ENCODE measurements around the gene CTNNBIP1.

DNA sequence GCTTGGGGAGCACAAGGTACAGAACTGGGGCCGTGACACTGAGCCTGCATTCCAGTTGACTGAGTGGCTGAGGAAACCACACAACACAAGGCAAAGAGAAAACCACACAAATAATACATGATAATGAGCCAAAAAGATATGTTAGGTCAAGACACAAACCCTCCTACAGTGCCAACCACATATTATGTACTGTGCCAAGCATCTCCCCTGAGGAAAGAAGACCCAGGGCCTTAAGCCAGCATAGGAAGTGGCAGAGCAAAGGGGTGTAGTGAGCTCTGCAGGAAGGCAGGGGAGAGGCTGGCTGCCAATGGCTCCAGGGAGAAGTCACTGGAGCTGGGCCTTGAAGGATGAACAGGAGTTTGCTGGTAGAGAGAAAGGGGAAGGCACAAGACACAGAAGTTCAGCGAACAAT is 28.2 kb downstream of the CTNNBIP1 start:
- TF ChIP-seq POLR2AphosphoS5 (IDR thresholded peaks at IDR 0.05; ENCODE audit: low read depth, low read length) (no peak), TAF1 (IDR thresholded peaks at IDR 0.05; ENCODE audit: borderline replicate concordance, insufficient read depth, low read length) (no peak)
- TF ChIP-seq, protein P1, sequence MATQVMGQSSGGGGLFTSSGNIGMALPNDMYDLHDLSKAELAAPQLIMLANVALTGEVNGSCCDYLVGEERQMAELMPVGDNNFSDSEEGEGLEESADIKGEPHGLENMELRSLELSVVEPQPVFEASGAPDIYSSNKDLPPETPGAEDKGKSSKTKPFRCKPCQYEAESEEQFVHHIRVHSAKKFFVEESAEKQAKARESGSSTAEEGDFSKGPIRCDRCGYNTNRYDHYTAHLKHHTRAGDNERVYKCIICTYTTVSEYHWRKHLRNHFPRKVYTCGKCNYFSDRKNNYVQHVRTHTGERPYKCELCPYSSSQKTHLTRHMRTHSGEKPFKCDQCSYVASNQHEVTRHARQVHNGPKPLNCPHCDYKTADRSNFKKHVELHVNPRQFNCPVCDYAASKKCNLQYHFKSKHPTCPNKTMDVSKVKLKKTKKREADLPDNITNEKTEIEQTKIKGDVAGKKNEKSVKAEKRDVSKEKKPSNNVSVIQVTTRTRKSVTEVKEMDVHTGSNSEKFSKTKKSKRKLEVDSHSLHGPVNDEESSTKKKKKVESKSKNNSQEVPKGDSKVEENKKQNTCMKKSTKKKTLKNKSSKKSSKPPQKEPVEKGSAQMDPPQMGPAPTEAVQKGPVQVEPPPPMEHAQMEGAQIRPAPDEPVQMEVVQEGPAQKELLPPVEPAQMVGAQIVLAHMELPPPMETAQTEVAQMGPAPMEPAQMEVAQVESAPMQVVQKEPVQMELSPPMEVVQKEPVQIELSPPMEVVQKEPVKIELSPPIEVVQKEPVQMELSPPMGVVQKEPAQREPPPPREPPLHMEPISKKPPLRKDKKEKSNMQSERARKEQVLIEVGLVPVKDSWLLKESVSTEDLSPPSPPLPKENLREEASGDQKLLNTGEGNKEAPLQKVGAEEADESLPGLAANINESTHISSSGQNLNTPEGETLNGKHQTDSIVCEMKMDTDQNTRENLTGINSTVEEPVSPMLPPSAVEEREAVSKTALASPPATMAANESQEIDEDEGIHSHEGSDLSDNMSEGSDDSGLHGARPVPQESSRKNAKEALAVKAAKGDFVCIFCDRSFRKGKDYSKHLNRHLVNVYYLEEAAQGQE (IDR thresholded peaks at IDR 0.05; ENCODE audit: insufficient read depth in 1 of 2, low read depth in 2 of 2, low read length in 2 of 2) = no peak
